Islet of Langerhans (tissue), 1 donor: ENCODE data around the gene MC2R.
"Not testable (repeated sequence)": the region's sequence is repeated elsewhere in the genome, so short reads cannot be mapped to it uniquely, and the experiment has no call there.

ENCODE experiments used
- FAIRE-seq: peaks from one replicate; lab custom pipeline; 2011; peaks lifted over from hg19 to GRCh38; lab: Jason Lieb, UNC

MC2R gene

GRCh38 chr18:13892098-13892497 is 23.2 kb downstream of the MC2R start:
- no peak for FAIRE-seq

- no peak for FAIRE-seq
Measured at GRCh38 chr18:13890761-13891361, 24.5 kb downstream of the MC2R start.

GRCh38 chr18:13889671-13890070 is 25.7 kb downstream of the MC2R start:
- FAIRE-seq = no peak

- no peak for FAIRE-seq
Measured at GRCh38 chr18:13888191-13888716, 27.1 kb downstream of the MC2R start.

- no peak for FAIRE-seq
Measured at GRCh38 chr18:13885009-13885408, 30.3 kb downstream of the MC2R start.

- FAIRE-seq = no peak
Measured at GRCh38 chr18:13879937-13880336, 35.4 kb downstream of the MC2R start.

GRCh38 chr18:13879492-13879891 is 35.8 kb downstream of the MC2R start:
- FAIRE-seq = no peak

GRCh38 chr18:13878857-13879256 is 36.5 kb downstream of the MC2R start:
- FAIRE-seq = no peak

GRCh38 chr18:13877157-13877556 is 38.2 kb downstream of the MC2R start:
- FAIRE-seq = no peak

GRCh38 chr18:13874558-13874957 is 40.8 kb downstream of the MC2R start:
- FAIRE-seq = no peak

GRCh38 chr18:13872932-13873331 is 42.4 kb downstream of the MC2R start:
- no peak for FAIRE-seq

- no peak for FAIRE-seq
Measured at GRCh38 chr18:13872373-13872772, 43.0 kb downstream of the MC2R start.

GRCh38 chr18:13871701-13872100 is 43.6 kb downstream of the MC2R start:
- FAIRE-seq = no peak

GRCh38 chr18:13868501-13869271 is 46.6 kb downstream of the MC2R start:
- no peak for FAIRE-seq

GRCh38 chr18:13862898-13863297 is 52.4 kb downstream of the MC2R start:
- not testable (repeated sequence) for FAIRE-seq

GRCh38 chr18:13849791-13850190 is 65.5 kb downstream of the MC2R start:
- FAIRE-seq = no peak

GRCh38 chr18:13836559-13836958 is 78.8 kb downstream of the MC2R start:
- FAIRE-seq = no peak

GRCh38 chr18:13835202-13835601 is 80.1 kb downstream of the MC2R start:
- no peak for FAIRE-seq

- FAIRE-seq = no peak
Measured at GRCh38 chr18:13834496-13835015, 80.8 kb downstream of the MC2R start.
